Ureter (tissue), 1 donor: Measurements from ENCODE around the gene JPH3. TPM values are rescaled to one million over a fixed set of nuclear protein-coding genes. Genes with fewer than 3 reads are reported as not detected.

Experiments
- DNase-seq: peaks from one replicate; pipeline ENCODE4 v3.0.0-alpha.2; 2020; ENCODE audit warnings: low spot score
- total RNA-seq: library from RNA; stranded (reverse); gene quantifications from one replicate; pipeline ENCODE4 v1.2.4, GENCODE V29; 2023
- donor health status: DM: yes; HTN: yes; CAD: no.

JPH3 gene
- total RNA-seq, 1 donor from 2014 or later, result 0.91 TPM

DNA sequence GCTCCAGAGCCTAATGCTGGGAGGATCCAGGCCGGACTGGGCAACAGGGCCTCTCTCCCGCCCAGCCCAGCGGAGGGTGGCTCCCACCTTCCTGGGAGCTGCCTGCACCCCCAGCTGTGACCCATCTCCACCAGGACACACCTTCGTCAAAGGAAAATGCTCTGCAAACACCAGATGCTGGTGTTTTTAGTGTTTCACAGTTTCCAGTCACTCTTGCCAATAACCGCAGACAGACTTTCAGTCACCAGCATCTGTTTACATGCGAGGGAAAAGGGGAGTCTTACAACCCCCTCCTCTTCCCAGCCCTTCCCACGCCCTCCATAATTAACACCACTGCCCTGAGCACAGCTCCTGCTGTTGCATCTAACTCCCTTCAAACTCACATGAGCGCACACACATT is 138.1 kb downstream of the JPH3 start:
- no peak for DNase-seq

DNA sequence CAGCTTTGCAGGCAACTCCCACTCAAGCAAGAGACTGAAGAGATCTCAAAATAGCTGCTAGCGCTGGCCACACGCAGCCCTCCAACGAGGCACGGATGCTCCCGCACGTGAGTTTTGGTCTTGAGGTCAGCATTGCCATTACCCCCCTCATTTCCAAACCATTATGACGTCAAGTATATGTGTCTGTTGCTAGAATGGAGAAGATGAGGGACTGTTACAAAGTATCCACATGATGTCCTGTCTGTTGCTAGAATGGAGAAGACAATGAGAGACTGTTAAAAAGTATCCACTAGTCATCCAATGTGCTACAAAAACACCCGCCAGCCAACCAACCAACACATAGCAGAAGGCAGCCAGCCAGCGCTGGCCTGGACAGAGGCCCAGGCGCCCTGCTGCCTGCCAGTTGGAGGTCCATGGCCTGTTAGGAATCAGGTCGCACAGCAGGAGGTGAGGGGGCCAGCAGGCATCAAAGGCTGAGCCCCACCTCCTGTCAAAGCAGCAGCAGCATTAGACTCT is 138.7 kb downstream of the JPH3 start:
- DNase-seq, result no peak

DNA sequence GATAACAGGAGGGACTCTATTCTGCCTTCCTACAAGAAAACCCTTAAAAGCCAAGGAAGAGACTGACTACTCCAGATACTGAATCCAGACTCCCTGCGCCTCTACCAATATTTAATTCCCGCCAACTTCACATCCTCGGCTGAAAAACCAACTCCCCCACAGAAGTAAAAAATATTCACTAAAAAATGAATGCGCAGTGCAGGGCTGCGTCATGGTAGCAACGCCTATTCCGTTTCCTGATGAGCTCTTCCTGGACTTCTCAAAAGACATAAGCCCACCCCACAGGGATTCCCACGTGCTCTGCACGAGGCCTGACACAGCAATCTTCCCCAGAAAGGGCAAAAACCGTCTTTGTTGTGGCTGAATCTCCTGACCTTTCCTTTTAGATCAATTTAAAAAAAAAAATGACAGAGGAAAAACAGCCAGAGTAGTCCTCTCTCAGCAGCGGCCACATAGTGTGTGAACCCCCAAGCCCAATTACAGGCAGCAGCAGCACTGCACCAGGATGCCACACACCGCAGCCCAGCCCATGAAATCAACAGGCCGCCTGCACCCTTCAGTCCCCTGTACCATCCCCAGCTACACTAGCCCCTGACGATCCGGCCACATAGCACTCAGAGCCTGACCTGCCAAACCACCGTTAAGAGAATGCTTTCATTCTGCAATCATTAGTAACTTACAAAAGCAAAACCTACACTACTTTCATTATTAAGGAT is 139.6 kb downstream of the JPH3 start:
- no peak for DNase-seq

DNA sequence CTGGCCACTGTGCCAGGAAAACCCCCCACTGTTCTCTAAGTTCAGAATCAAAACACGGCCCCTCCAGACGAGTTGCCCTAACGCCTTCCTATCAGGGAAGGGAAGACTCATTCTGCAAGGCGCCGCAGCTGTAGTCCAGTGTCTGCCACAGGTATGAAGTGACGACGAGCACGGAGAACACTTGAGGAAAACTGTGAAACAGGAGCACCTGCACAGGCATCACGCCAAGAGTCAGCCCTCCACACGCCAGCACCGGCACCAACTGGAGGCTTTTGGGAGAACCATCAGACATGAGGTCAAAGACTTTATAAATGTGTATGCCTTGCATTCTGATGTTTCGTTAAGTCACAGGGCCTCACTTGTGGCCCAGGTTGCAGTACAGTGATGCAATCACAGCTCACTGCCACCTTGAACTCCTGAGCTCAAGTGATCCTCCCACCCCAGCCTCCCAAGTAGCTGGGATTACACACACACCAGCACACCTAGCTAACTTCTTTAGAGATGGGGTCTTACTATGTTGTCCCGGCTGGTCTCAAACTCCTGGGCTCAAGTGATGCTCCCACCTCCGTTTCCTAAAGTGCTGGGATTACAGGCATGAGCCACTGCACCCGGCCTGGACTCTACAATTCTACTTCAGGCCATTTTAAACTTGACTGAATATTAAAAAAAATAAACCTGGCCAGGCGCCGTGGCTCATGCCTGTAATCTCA is 140.6 kb downstream of the JPH3 start:
- DNase-seq, result no peak

DNA sequence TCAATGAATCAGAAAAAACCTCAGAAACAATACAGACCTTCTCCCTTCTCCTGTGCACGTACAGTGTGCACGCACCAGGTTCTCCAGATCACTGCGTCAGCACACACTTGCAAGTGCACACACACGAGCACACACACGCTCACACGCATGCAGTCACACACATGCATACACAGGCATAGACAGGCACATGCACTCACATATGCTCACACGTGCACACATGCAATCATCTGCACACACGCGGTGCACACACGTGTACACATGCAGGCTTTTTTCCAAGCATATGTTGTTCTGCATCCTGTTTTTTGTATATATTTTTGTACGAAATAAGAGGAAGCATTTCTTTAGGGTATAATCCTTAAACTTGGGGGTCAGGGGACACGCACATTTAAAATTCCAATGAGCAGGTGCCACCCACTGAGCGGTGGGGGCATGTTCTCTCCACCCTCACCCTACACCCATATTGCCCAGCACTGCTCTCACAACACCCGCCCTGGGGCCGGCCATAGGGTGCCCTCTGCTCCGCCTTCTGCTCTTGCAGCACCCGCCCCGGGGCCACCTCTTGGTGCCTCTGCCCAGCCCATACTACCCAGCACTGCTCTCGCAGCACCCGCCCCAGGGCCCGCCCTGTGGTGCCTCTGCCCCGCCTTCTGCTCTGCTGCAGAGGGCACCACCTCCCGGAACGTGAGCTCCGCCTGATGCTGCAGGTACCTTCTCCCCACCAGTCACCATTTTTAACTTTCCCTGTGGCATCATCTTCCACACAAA is 142.6 kb downstream of the JPH3 start:
- DNase-seq, result no peak

DNA sequence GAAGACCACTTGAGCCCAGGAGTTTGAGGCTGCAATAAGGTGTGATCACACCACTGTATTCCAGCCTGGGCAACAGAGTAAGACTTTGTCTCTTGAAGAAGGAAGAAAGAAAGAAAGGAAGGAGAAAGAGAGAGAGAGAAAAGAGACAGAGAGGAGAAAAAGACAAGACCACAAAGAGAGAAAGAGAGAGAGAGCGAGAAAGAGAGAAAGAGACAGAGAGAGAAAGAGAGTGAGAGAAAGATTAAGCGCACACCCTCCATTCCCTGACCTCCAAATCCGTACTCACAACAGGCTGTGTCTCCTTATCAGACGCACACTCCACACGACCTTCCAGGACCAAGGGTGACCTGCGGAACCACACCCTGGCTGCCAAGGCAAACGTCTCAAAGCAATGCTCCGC is 143.9 kb downstream of the JPH3 start:
- no peak for DNase-seq

Other genes with a start within 250 kb of the JPH3 start
- gene FBXO31, start 218.7 kb upstream of the JPH3 start, total RNA-seq, result 52.1 TPM
- gene MAP1LC3B, start 210.2 kb upstream of the JPH3 start, total RNA-seq, result 38.3 TPM
- gene ZCCHC14, start 109.5 kb upstream of the JPH3 start, total RNA-seq, result 27.2 TPM
- 63.2 TPM for gene KLHDC4, start 163.5 kb downstream of the JPH3 start, total RNA-seq